OCI-LY7 (cell line): Measurements from ENCODE around the gene DEDD2.

ENCODE experiments used
- CTCF ChIP-seq: fragments of 200-600 bp; sonication (generic); conservative IDR thresholded peaks from 2 replicates; pipeline ENCODE4 v1.5.1; 2014; ENCODE audit warnings: mild to moderate bottlenecking, antibody characterized with exemption, low read length, moderate library complexity, mixed read lengths
- EZH2phosphoT487 ChIP-seq: fragments of 200-600 bp; sonication (generic); IDR thresholded peaks from 2 replicates; pipeline ENCODE4 v1.6.1; 2018; ENCODE audit warnings: low read depth, borderline replicate concordance, mild to moderate bottlenecking, mixed run types, antibody characterized with exemption, low read length, moderate library complexity, mixed read lengths

GRCh38 chr19:42208612-42209011 is 8.9 kb downstream of the DEDD2 start:
- TF ChIP-seq CTCF (no peak), EZH2phosphoT487 (no peak)
